Nephron (organoid): ENCODE data around the gene FOXL1.

Source experiments
- H3K27ac Mint-ChIP-seq, 3 experiments: 2 replicates each; pipeline ENCODE4 v1.8.0; 2020; ENCODE audit warnings: mixed read lengths in 3 of 3, mild to moderate bottlenecking in 2 of 3, moderate library complexity in 1 of 3
- H3K27me3 Mint-ChIP-seq: 2 replicates; pipeline ENCODE4 v1.8.0; 2021; ENCODE audit warnings: low read depth, mild to moderate bottlenecking, moderate library complexity, mixed read lengths
- H3K36me3 Mint-ChIP-seq: 2 replicates; pipeline ENCODE4 v1.8.0; 2020; ENCODE audit warnings: low read depth, mixed read lengths
- H3K4me1 Mint-ChIP-seq: 2 replicates; pipeline ENCODE4 v1.8.0; 2020; ENCODE audit warnings: mixed read lengths
- H3K4me3 Mint-ChIP-seq, 3 experiments: 2 replicates each; pipeline ENCODE4 v1.8.0; 2020; ENCODE audit warnings: mild to moderate bottlenecking in 3 of 3, mixed read lengths in 3 of 3, moderate library complexity in 2 of 3
- H3K9me3 Mint-ChIP-seq: 2 replicates; pipeline ENCODE4 v1.8.0; 2020; ENCODE audit warnings: mixed read lengths
- TF ChIP-seq, protein P1 (sequence below), 3 experiments: fragments of 200-600 bp; sonication (generic); IDR thresholded peaks; one replicate each; pipeline ENCODE4 v1.5.0; 2021; ENCODE audit warnings: antibody characterized with exemption in 3 of 3; ENCODE audit not compliant: unreplicated experiment in 3 of 3

The FOXL1 gene

DNA sequence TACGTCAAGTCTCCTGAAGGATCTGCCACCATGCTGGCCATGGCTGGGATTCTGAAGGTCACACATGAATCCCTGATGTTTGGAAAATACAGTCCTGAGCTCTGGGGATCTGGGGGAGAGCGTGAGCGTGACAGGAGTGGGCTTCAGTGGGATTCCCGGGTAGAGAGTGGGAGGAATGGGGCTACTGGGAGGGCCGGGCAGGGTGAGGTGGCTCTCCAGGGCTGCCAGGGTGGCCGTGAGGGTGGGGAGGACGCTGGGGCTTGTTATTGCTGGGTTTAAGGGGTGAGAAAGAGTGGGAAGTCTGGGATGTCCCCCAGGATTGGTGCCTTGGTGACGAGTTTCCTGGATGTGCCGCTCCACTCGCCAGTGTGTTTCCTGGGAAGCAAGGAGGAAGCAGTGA, 31.3 kb downstream of the FOXL1 start:
- Mint-ChIP-seq H3K9me3 (no peaks in the 10 kb centered on the region), H3K27me3 (peaks cover 14% of the 10 kb centered on the region), H3K4me1 (peaks cover 29% of the 10 kb centered on the region), H3K4me3 (no peak overlapping the region), H3K36me3 (no peaks in the 10 kb centered on the region), H3K27ac (peak overlapping the region in 2 of 3 experiments; percentile 11 to 61)
- TF ChIP-seq, protein P1, sequence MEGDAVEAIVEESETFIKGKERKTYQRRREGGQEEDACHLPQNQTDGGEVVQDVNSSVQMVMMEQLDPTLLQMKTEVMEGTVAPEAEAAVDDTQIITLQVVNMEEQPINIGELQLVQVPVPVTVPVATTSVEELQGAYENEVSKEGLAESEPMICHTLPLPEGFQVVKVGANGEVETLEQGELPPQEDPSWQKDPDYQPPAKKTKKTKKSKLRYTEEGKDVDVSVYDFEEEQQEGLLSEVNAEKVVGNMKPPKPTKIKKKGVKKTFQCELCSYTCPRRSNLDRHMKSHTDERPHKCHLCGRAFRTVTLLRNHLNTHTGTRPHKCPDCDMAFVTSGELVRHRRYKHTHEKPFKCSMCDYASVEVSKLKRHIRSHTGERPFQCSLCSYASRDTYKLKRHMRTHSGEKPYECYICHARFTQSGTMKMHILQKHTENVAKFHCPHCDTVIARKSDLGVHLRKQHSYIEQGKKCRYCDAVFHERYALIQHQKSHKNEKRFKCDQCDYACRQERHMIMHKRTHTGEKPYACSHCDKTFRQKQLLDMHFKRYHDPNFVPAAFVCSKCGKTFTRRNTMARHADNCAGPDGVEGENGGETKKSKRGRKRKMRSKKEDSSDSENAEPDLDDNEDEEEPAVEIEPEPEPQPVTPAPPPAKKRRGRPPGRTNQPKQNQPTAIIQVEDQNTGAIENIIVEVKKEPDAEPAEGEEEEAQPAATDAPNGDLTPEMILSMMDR (IDR thresholded peaks at IDR 0.05; ENCODE audit: unreplicated experiment in 3 of 3) = no peak

DNA sequence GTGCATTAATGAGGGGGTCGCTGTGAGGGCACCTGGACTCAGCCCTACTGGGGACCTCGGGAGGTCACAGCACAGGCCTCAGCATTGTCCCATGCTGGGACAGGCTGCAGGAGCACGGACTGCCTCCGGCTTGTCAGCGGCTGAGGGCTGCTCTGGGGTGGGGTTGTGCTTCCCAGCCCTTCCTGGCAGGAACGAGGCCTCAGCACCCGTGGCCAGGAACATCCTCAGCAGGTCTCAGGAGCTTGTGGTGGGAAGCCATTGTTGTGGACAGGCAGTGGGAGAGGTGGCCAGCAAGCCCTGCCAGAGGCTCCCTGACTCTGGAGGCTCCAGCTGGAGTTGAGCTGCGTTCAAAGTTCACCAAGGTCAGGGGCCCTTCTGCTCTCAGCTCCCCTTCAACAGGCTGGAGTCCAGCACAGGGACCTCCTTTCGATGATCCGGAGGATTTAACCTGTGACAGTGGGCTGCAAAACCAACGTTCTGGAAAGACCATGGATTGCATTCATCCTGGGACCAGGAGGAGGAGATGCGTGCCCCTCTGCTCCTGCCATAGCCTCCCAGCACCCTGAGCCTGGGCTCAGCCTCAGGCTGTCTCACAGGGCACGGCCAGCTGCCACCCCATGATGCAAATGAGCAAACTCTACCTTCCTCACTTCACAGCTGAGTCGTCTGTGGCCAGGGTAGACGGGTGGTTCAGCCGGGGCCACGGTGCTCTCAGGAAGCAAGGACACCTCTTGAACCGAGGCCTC, 32.6 kb downstream of the FOXL1 start:
- Mint-ChIP-seq H3K4me1 (peaks cover 31% of the 10 kb centered on the region), H3K27ac (peak overlapping the region; percentile 87 to 93 (median 88)), H3K27me3 (peaks cover 14% of the 10 kb centered on the region), H3K4me3 (peak overlapping the region in 2 of 3 experiments; percentile 28 to 31), H3K9me3 (no peaks in the 10 kb centered on the region), H3K36me3 (no peaks in the 10 kb centered on the region)
- TF ChIP-seq, protein P1 (IDR thresholded peaks at IDR 0.05; ENCODE audit: unreplicated experiment in 3 of 3) = no peak

DNA sequence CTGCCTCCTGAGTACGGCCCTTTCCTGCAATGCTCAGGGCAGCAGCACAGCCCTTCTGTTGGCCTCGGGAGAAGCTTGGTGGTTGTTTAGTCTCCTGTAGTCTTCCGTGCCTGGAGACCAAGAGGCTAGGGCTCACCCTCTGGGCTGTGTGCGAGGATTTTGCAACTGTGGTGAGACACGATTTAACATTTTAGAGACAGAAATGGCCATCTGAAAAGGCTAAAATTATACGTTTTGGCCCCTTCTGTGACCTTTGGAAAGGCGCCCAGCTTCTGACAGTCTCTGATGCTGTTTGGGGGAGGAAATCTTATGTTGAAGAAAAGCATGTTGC, 33.1 kb downstream of the FOXL1 start:
- no peaks in the 10 kb centered on the region for H3K36me3 Mint-ChIP-seq
- H3K27me3 Mint-ChIP-seq = peaks cover 14% of the 10 kb centered on the region
- H3K4me3 Mint-ChIP-seq = peak overlapping the region in 2 of 3 experiments; percentile 28 to 31
- peak overlapping the region; percentile 87 to 93 (median 88) for H3K27ac Mint-ChIP-seq
- H3K4me1 Mint-ChIP-seq = peaks cover 31% of the 10 kb centered on the region
- TF ChIP-seq, protein P1 (IDR thresholded peaks at IDR 0.05; ENCODE audit: unreplicated experiment in 3 of 3) = no peak
- no peaks in the 10 kb centered on the region for H3K9me3 Mint-ChIP-seq

DNA sequence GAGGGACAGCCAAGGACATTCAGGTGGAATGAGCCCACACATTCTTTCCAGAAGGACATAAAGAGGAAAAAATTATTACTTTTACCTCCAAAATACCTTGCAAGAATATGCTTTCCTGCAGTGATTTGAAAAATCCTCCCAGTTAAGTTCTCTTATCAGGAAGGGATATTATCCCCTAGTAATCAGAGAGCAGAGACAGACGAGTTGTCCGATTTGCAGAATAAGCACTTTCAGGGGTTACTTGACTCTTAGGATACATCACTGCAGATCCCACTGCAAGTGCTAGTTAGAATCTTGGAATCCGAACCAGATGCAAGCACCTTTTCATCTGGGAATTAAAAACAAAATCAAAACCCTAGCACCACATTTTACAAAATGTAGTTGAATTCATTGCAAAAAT, 33.6 kb downstream of the FOXL1 start:
- peak overlapping the region; percentile 87 to 93 (median 88) for H3K27ac Mint-ChIP-seq
- TF ChIP-seq, protein P1 (IDR thresholded peaks at IDR 0.05; ENCODE audit: unreplicated experiment in 3 of 3) = no peak
- peaks cover 14% of the 10 kb centered on the region for H3K27me3 Mint-ChIP-seq
- no peaks in the 10 kb centered on the region for H3K9me3 Mint-ChIP-seq
- no peaks in the 10 kb centered on the region for H3K36me3 Mint-ChIP-seq
- H3K4me3 Mint-ChIP-seq = peak overlapping the region in 2 of 3 experiments; percentile 28 to 31
- H3K4me1 Mint-ChIP-seq = peaks cover 31% of the 10 kb centered on the region

DNA sequence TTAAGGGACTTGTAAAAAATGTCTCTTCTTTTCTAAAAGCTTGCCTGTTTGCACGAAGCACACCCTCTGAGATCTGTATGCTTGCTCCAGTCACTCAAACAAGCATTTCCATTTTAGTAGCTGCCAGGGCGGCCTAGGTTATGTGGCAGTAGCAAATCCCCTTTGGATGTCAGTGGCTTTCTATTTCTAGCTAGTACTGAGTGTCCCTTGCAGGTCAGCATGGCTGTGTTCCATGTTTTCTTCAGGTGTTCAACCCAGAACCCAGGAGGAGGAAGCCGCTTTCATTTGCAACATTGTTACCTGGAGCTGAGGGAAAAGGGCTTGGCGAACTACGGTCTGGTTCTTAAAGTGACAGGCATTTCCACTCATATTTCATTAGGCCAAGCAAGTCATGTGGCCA, 36.4 kb downstream of the FOXL1 start:
- Mint-ChIP-seq H3K9me3 (no peaks in the 10 kb centered on the region), H3K27ac (peak overlapping the region; percentile 21 to 40 (median 39)), H3K4me1 (peaks cover 27% of the 10 kb centered on the region), H3K27me3 (peaks cover 10% of the 10 kb centered on the region), H3K36me3 (no peaks in the 10 kb centered on the region), H3K4me3 (no peak overlapping the region)
- TF ChIP-seq, protein P1 (IDR thresholded peaks at IDR 0.05; ENCODE audit: unreplicated experiment in 3 of 3) = no peak

DNA sequence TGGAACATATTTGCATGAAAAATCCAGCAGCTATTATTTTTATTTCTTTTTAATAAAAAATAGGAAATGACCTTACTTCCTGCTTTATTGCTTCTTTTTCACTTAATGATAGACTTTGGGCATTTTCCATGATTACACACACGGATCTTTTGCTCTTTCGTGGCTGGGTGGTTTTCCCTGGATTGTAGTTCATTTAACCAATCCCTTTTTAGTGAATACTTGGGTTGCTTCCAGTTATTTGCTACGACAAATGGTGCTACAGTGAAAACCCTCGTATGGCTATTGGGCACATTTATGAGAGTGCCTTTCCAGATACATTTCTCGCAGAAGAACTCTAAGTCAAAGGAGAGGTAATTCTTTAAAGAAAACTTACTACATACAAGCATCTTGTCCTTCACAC, 38.6 kb downstream of the FOXL1 start:
- Mint-ChIP-seq H3K4me3 (no peak overlapping the region), H3K36me3 (no peaks in the 10 kb centered on the region), H3K4me1 (peaks cover 19% of the 10 kb centered on the region), H3K27me3 (peaks cover 13% of the 10 kb centered on the region), H3K27ac (no peak overlapping the region), H3K9me3 (no peaks in the 10 kb centered on the region)
- TF ChIP-seq, protein P1 (IDR thresholded peaks at IDR 0.05; ENCODE audit: unreplicated experiment in 3 of 3) = no peak
